ENCODE data around the gene GYPA. TPM values are rescaled to one million over a fixed set of nuclear protein-coding genes. Genes with fewer than 3 reads are reported as not detected.
"Not testable (repeated sequence)": the region's sequence is repeated elsewhere in the genome, so short reads cannot be mapped to it uniquely, and the experiment has no call there.

Gene GYPA
- total and polyA plus RNA-seq, 2 of the 4 experiments (the other 2 are of a cell fraction), result not detected

DNA sequence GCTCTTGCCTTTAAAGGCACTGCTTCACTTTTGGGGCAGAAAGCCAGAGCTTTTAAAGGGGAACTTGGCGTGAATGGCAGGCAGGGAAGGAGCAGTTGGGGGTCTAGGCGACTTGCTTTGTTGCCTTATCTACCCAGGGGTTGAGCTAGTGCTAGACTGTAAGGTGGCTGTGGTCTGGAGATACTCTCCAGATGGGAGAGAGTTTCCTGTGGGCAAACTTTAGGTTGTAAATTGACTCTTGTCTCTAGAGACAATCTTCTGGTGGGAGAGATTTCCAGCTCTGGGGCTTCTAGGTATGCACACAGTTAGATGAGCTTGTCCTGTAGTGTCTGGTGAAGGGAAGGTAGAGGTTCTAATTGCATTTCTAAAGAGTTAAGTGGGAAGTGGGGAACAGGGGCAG, 61.8 kb downstream of the GYPA start:
- H2BK15ac ChIP-seq (ENCODE audit: low read depth, low read length); POLR2A ChIA-PET (ENCODE audit: unreplicated experiment); H3K27ac ChIP-seq (ENCODE audit: insufficient read depth, low read length); H2AK9ac ChIP-seq (replicated peaks; ENCODE audit: low read depth, low read length, poor library complexity); H4K20me1 ChIP-seq (ENCODE audit: insufficient read depth, low read length); ATAC-seq (ENCODE audit: low read depth); H3K4me3 ChIP-seq (ENCODE audit: insufficient read depth, low read depth, low read length); BruUV-seq (replicated peaks); H3K9me1 ChIP-seq (ENCODE audit: insufficient read depth, low read length); H3K27me3 ChIP-seq (ENCODE audit: control insufficient read depth, insufficient read depth, low read length); H3K4me1 ChIP-seq (ENCODE audit: control insufficient read depth, insufficient read depth, low read length); H3K14ac ChIP-seq (replicated peaks; ENCODE audit: low read depth, low read length); H3K56ac ChIP-seq (ENCODE audit: extremely low read depth, insufficient read depth, low read length); H2AK5ac ChIP-seq (ENCODE audit: low read depth, low read length); H3K4ac ChIP-seq (ENCODE audit: low read depth, low read length); dilution Hi-C loops (cut with HindIII; ENCODE audit: low sequenced_read_pairs, unreplicated experiment); CTCF ChIA-PET; H3K9me3 ChIP-seq (ENCODE audit: control insufficient read depth, insufficient read depth, low read length); H4K5ac ChIP-seq (ENCODE audit: low read depth, low read length); H3K18ac ChIP-seq (ENCODE audit: low read depth, low read length); H3K23ac ChIP-seq (ENCODE audit: low read depth, low read length); H4K91ac ChIP-seq (ENCODE audit: insufficient read depth, low read depth, low read length); H4K8ac ChIP-seq (ENCODE audit: low read depth in 2 of 2, low read length in 2 of 2); intact Hi-C loops (cut with micrococcal nuclease); H3K4me2 ChIP-seq (ENCODE audit: low read depth, low read length); H2AFZ ChIP-seq (replicated peaks; ENCODE audit: low read length, poor library complexity); H2BK5ac ChIP-seq (ENCODE audit: low read depth, low read length, poor library complexity, severe bottlenecking); H2BK20ac ChIP-seq (ENCODE audit: low read depth, low read length); H3K36me3 ChIP-seq (ENCODE audit: control insufficient read depth, insufficient read depth, low read length); DNase-seq; H3K79me1 ChIP-seq (ENCODE audit: low read depth in 1 of 2, low read length in 2 of 2); H3K9ac ChIP-seq (ENCODE audit: low read depth, low read length); in situ Hi-C loops (cut with MboI; ENCODE audit: low sequenced_read_pairs); H2BK120ac ChIP-seq (ENCODE audit: low read depth, low read length): not testable (repeated sequence)
- WGBS, 2 experiments (ENCODE audit: extremely low coverage in 2 of 2, insufficient read length in 1 of 2), result no CpG with 5 or more reads among the region's 2 CpGs

DNA sequence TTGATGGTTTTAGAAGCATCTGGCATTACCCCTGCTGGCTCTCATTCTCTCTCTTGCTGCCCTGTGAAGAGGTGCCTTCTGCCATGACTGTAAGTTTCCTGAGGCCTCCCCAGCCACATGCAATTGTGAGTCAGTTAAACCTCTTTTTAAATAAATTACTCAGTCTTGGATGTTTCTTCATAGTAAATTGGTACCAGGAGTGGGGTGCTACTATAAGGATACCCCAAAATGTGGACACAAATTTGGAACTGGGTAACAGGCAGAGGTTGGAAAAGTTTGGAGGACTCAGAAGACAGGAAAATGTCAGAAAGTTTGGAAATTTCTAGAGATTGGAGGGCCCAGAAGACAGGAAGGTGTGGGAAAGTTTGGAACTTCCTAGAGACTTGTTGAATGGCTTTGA, 79.0 kb downstream of the GYPA start:
- ATAC-seq (ENCODE audit: low read depth); H3K4me3 ChIP-seq (ENCODE audit: insufficient read depth, low read depth, low read length); H4K91ac ChIP-seq (ENCODE audit: insufficient read depth, low read depth, low read length); POLR2A ChIA-PET (ENCODE audit: unreplicated experiment); H3K36me3 ChIP-seq (ENCODE audit: control insufficient read depth, insufficient read depth, low read length); H4K8ac ChIP-seq (ENCODE audit: low read depth in 2 of 2, low read length in 2 of 2); H3K18ac ChIP-seq (ENCODE audit: low read depth, low read length); H3K23ac ChIP-seq (ENCODE audit: low read depth, low read length); H2BK20ac ChIP-seq (ENCODE audit: low read depth, low read length); H3K14ac ChIP-seq (replicated peaks; ENCODE audit: low read depth, low read length); H3K79me1 ChIP-seq (ENCODE audit: low read depth in 1 of 2, low read length in 2 of 2); dilution Hi-C loops (cut with HindIII; ENCODE audit: low sequenced_read_pairs, unreplicated experiment); H3K56ac ChIP-seq (ENCODE audit: extremely low read depth, insufficient read depth, low read length); intact Hi-C loops (cut with micrococcal nuclease); H3K4me1 ChIP-seq (ENCODE audit: control insufficient read depth, insufficient read depth, low read length); H2BK120ac ChIP-seq (ENCODE audit: low read depth, low read length); H3K4me2 ChIP-seq (ENCODE audit: low read depth, low read length); CTCF ChIA-PET; H3K9me3 ChIP-seq (ENCODE audit: control insufficient read depth, insufficient read depth, low read length); H3K27ac ChIP-seq (ENCODE audit: insufficient read depth, low read length); H3K27me3 ChIP-seq (ENCODE audit: control insufficient read depth, insufficient read depth, low read length); in situ Hi-C loops (cut with MboI; ENCODE audit: low sequenced_read_pairs); BruUV-seq (replicated peaks); H2AK5ac ChIP-seq (ENCODE audit: low read depth, low read length); H2AK9ac ChIP-seq (replicated peaks; ENCODE audit: low read depth, low read length, poor library complexity); H3K4ac ChIP-seq (ENCODE audit: low read depth, low read length); H2BK5ac ChIP-seq (ENCODE audit: low read depth, low read length, poor library complexity, severe bottlenecking); H3K9ac ChIP-seq (ENCODE audit: low read depth, low read length); H2AFZ ChIP-seq (replicated peaks; ENCODE audit: low read length, poor library complexity); H2BK15ac ChIP-seq (ENCODE audit: low read depth, low read length); H3K9me1 ChIP-seq (ENCODE audit: insufficient read depth, low read length); DNase-seq; H4K20me1 ChIP-seq (ENCODE audit: insufficient read depth, low read length); H4K5ac ChIP-seq (ENCODE audit: low read depth, low read length): not testable (repeated sequence)

Data from IMR-90 (cell line).